Mucosa of descending colon (tissue), 3 donors: ENCODE results near the gene MTMR10. TPM values are rescaled to one million over a fixed set of nuclear protein-coding genes. Genes with fewer than 3 reads are reported as not detected.
A peak's percentile ranks its signal among the peaks of the same experiment; 100 is the strongest.

Experiments used
- ATAC-seq: fragments of 200-7000 bp; cut with Tn5 transposase; one replicate; pipeline ENCODE4 v1.9.1; 2020; ENCODE audit warnings: mild to moderate bottlenecking, moderate library complexity
- DNase-seq, 3 donors: peaks; one replicate each; pipeline ENCODE4 v3.0.0-alpha.2; 2020
- H3K36me3 ChIP-seq: fragments of 200-600 bp; one replicate; pipeline ENCODE4 v1.8.0; 2021; ENCODE audit warnings: low read depth, mild to moderate bottlenecking
- H3K4me1 ChIP-seq: fragments of 200-600 bp; one replicate; pipeline ENCODE4 v1.8.0; 2021; ENCODE audit warnings: low read depth, mild to moderate bottlenecking
- H3K4me3 ChIP-seq: fragments of 200-600 bp; one replicate; pipeline ENCODE4 v1.8.0; 2021; ENCODE audit warnings: mild to moderate bottlenecking
- H3K9me3 ChIP-seq: fragments of 200-600 bp; one replicate; pipeline ENCODE4 v1.8.0; 2021; ENCODE audit warnings: mild to moderate bottlenecking
- intact Hi-C, 2 donors: fragments of 100-400 bp; cut with DNase I in 1 of 2; cut with micrococcal nuclease in 1 of 2; formaldehyde crosslinking; loops; one replicate each; pipeline versions ENCODE4 v1.11.0 to v1.11.1; 2022; cut with DNase I, micrococcal nuclease
- total RNA-seq, 3 donors: library from RNA; stranded (reverse); fragmentation: NEBNext Ultra II Directional in 2 of 3; extraction: Animal tissue kit (Norgen Biotek cat#: 25700) in 2 of 3; gene quantifications; one replicate each; pipeline versions ENCODE4 v1.2.1 to v1.2.4, GENCODE V29; 2021 to 2023
- TF ChIP-seq, protein P1 (sequence below): fragments of 200-600 bp; IDR thresholded peaks from one replicate; pipeline ENCODE4 v1.8.0; 2022; ENCODE audit warnings: antibody characterized with exemption, mild to moderate bottlenecking
- donor health status: DM: no; HTN: no; CAD: no; lungs with moderate emphysema.
- donor health status: DM: no; HTN: no; CAD: no.
- donor health status: DM: no; HTN: yes; CAD: no.

MTMR10 gene
- total RNA-seq, 3 donors from 2014 or later = 34.4 to 42.0 (median 37.5) TPM

DNA sequence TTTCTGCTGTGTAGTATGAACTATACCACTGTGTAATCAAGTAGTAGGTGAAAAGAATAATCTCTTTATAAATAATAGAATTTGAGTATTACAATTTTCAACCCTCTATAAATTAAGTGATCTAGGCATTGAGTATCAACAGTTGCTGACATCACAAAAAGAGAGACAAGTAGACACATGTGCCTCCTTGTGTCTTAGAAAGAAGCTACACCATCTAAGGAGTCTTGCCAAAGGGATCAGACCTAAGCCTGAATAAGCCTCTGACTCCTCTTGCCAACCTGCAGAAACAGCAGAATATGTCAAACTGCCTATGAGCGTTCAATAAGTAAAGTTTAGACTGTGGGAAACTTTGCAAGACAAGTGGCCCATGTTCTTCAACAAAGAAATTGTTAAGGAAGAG lies 5.8 kb upstream of the MTMR10 start:
- Histone ChIP-seq H3K4me3 (no peak overlapping the region), H3K36me3 (no peaks in the 10 kb centered on the region), H3K9me3 (no peaks in the 10 kb centered on the region), H3K4me1 (no peaks in the 10 kb centered on the region)
- DNase-seq (no peak), ATAC-seq (no peak)
- intact Hi-C loops = no loop called here
- TF ChIP-seq, protein P1, sequence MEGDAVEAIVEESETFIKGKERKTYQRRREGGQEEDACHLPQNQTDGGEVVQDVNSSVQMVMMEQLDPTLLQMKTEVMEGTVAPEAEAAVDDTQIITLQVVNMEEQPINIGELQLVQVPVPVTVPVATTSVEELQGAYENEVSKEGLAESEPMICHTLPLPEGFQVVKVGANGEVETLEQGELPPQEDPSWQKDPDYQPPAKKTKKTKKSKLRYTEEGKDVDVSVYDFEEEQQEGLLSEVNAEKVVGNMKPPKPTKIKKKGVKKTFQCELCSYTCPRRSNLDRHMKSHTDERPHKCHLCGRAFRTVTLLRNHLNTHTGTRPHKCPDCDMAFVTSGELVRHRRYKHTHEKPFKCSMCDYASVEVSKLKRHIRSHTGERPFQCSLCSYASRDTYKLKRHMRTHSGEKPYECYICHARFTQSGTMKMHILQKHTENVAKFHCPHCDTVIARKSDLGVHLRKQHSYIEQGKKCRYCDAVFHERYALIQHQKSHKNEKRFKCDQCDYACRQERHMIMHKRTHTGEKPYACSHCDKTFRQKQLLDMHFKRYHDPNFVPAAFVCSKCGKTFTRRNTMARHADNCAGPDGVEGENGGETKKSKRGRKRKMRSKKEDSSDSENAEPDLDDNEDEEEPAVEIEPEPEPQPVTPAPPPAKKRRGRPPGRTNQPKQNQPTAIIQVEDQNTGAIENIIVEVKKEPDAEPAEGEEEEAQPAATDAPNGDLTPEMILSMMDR = no peak

DNA sequence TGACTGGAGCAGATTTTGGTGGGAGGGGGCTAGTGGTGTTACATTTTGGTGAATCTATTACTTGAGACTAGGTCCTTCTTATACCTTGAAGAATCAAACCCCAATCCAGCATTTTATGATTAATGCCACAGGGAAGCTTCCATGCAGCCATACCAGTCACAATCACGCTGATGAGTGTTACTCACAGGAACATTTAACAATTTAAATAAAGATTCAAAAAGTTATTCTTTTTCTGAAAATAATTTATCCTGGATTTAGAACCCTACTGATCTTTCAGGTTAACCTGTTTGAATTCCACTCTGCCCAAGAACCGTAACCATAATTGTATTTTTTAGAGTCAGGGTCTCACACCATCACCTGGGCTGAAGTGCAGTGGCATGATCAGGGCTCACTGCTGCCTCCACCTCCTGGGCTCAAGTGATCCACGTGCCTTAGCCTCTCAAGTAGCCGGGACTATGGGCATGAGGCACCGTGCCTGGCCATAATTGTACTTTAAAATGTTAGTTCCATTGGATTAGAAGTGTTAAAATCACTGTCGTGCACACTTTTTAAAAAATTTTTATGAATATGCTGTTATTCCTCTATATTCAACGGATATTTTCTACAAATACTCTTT lies 929 bp upstream of the MTMR10 start:
- Histone ChIP-seq H3K9me3 (no peaks in the 10 kb centered on the region), H3K36me3 (no peaks in the 10 kb centered on the region), H3K4me3 (peak overlapping the region; percentile 81), H3K4me1 (peaks cover 23% of the 10 kb centered on the region)
- TF ChIP-seq, protein P1 = no peak
- ATAC-seq (no peak), DNase-seq (peak in 2 of 3 donors; percentile 23 to 37)
- intact Hi-C loops = no loop called here

DNA sequence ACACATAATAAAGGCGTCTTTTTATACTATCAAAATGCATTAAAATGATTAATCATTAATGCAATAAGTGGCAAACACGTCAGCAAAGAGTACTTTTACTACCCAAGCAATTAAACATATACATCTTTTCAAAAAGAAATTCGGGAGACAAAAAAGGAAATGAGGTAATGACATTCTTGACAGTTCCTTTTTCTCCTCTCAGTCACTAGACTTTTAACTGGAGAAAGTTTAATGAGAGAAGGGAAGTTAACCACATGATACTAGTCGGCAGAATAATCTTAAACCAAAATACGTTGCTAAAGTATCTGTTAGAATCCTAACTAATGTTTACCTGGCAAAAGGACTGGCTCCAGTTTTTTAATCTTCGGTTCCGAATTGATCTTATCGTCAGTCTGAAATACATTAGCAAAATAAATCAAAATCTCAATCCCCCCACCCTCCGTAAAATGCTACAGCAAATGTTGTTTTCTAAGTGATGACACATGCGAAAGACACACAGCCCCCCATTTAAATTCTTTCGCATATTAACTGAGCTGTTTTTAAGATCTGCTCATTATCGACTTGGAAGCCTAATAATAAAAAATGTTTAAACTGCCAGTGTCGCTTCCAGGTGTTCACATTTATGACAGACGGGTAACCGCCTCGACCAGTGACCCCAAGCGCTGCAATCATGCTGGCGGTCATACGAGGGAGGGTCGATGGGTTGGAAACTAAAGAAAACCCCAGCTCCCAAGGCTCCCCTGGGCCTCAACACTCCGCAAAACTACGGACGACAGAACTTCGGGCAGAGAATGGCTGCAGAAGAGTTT lies 778 bp downstream of the MTMR10 start:
- intact Hi-C loops = no loop called here
- TF ChIP-seq, protein P1 = no peak
- ATAC-seq (no peak), DNase-seq (peak in 1 of 3 donors; percentile 49)
- no peaks in the 10 kb centered on the region for H3K36me3 ChIP-seq
- no peaks in the 10 kb centered on the region for H3K9me3 ChIP-seq
- peaks cover 26% of the 10 kb centered on the region for H3K4me1 ChIP-seq
- peak overlapping the region; percentile 81 for H3K4me3 ChIP-seq

DNA sequence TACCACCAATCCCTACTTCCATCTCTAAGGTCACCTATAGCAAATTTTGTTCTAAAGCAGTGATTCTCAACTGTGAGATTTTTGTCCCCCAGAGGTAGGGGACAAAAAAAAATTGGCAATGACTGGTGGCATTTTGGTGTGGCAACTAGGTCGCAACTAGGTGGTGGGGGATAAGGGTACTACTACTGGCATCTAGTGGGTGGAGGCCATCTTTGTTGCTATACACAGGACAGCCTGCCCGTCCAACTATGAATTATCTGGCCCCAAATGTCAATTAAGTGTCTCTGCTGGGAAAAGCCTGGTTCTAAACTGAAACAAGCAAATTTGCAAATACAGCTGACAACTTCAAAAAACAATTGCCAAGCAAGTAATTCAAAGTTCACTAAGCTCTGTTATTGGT lies 1.4 kb downstream of the MTMR10 start:
- no peaks in the 10 kb centered on the region for H3K9me3 ChIP-seq
- H3K4me3 ChIP-seq = no peak overlapping the region
- peaks cover 32% of the 10 kb centered on the region for H3K4me1 ChIP-seq
- TF ChIP-seq, protein P1 = no peak
- DNase-seq (no peak), ATAC-seq (no peak)
- intact Hi-C loops = no loop called here
- H3K36me3 ChIP-seq = no peaks in the 10 kb centered on the region

DNA sequence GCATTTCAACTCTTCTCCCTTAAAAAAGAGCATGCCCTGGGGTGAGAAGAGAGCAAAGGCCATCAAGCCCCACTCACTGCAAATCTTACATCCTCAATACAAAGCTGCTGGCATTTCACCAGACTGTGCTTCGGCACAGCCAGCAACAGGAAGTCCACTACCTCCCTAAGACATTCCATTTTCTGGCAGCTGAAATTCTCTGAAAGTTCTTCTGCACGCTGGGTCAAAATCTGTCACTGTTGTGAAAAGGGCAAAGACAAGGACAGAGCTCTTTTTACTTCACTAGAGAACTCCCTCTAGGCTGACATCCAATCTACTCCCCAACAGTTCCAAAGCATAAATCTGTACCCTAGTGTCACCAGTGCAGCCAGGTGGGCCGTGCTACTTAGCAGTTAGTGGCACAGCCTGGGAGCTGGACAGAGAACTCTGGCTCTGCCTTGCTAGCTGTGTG lies 6.3 kb downstream of the MTMR10 start:
- no peaks in the 10 kb centered on the region for H3K36me3 ChIP-seq
- intact Hi-C loops = no loop called here
- DNase-seq (peak in 1 of 3 donors; percentile 42), ATAC-seq (peak; percentile 50)
- no peak overlapping the region for H3K4me3 ChIP-seq
- H3K4me1 ChIP-seq = peaks cover 39% of the 10 kb centered on the region
- H3K9me3 ChIP-seq = no peaks in the 10 kb centered on the region
- TF ChIP-seq, protein P1 = no peak
